H1 (cell line): ENCODE data around the gene SLC30A2. TPM values are rescaled to one million over a fixed set of nuclear protein-coding genes. Genes with fewer than 3 reads are reported as not detected.

ENCODE experiments used
- EP300 ChIP-seq, 2 experiments: IDR thresholded peaks; 1 replicate in 1 of 2; 2 replicates in 1 of 2; pipeline ENCODE4 v1.6.1; 2011 to 2012; ENCODE audit warnings: low read depth in 2 of 2, low read length in 2 of 2, mild to moderate bottlenecking in 2 of 2, borderline replicate concordance in 1 of 2, inconsistent platforms in 1 of 2, moderate library complexity in 1 of 2
- JUN ChIP-seq: IDR thresholded peaks from 2 replicates; pipeline ENCODE4 v1.6.1; 2011; ENCODE audit warnings: low read depth, mild to moderate bottlenecking, improper control_type of control experiment, low read length
- KDM5A ChIP-seq: fragments of 200-600 bp; IDR thresholded peaks from 2 replicates; pipeline ENCODE4 v1.7.1; 2012; ENCODE audit warnings: mild to moderate bottlenecking, low read length, inconsistent platforms, mixed read lengths
- RAD21 ChIP-seq, 2 experiments: IDR thresholded peaks in 1 of 2; conservative IDR thresholded peaks in 1 of 2; 2 replicates each; pipeline ENCODE4 v1.6.1; 2011; ENCODE audit warnings: low read depth in 2 of 2, low read length in 2 of 2, improper control_type of control experiment in 1 of 2, inconsistent platforms in 1 of 2, mild to moderate bottlenecking in 1 of 2, moderate library complexity in 1 of 2
- RBBP5 ChIP-seq: IDR thresholded peaks from 2 replicates; pipeline ENCODE4 v1.7.1; 2012; ENCODE audit warnings: low read depth, mild to moderate bottlenecking, inconsistent platforms, low read length, moderate library complexity, borderline replicate concordance
- RXRA ChIP-seq: IDR thresholded peaks from 2 replicates; pipeline ENCODE4 v1.6.1; 2011; ENCODE audit warnings: low read depth, mild to moderate bottlenecking, low read length, moderate library complexity; ENCODE audit not compliant: insufficient read depth
- SIN3A ChIP-seq, 2 experiments: IDR thresholded peaks in 1 of 2; conservative IDR thresholded peaks in 1 of 2; 2 replicates each; pipeline ENCODE4 v1.6.1; 2011 to 2012; ENCODE audit warnings: low read length in 2 of 2, improper control_type of control experiment in 1 of 2, low read depth in 1 of 2, mild to moderate bottlenecking in 1 of 2
- TAF7 ChIP-seq: optimal IDR thresholded peaks from 2 replicates; pipeline ENCODE3; 2011; ENCODE audit warnings: low read depth, mild to moderate bottlenecking, inconsistent platforms, low read length, moderate library complexity, borderline replicate concordance
- polyA plus RNA-seq, 7 experiments: library from polyadenylated mRNA; depleted of rRNA in 3 of 7; stranded (reverse) in 5 of 7; unstranded in 2 of 7; fragments of >200 nt in 5 of 7; fragments of 200-250 nt in 2 of 7; gene quantifications; 1 replicate in 5 of 7; 2 replicates in 1 of 7; 4 replicates in 1 of 7; pipeline versions ENCODE4 v1.2.1 to v1.2.3, GENCODE V29; 2011 to 2013; ENCODE audit warnings: missing spikeins in 2 of 7, mixed read lengths in 2 of 7
- small RNA-seq: library from polyadenylated mRNA; stranded (forward); fragments of <200 nt; extraction: miRNeasy Mini kit (QIAGEN cat#:217004); gene quantifications from one replicate; pipeline ENCODE3, GENCODE V24; 2013; ENCODE audit not compliant: insufficient read depth
- total RNA-seq: library from RNA; stranded (reverse); fragmentation: NEBNext Ultra II Directional; extraction: Animal tissue kit (Norgen Biotek cat#: 25700); gene quantifications from 2 replicates; pipeline ENCODE4 v1.2.1, GENCODE V29; 2021

Gene SLC30A2
- total and polyA plus RNA-seq, 2 of the 8 experiments (the other 6 are each of a cell fraction or from before 2014, with no cell fraction given), result 0.19 to 0.76 TPM

GRCh38 chr1:25987951-25988350 lies 58.0 kb downstream of the SLC30A2 start (continued):
- TF ChIP-seq KDM5A, result no peak
- no peak for TF ChIP-seq RAD21 (IDR thresholded peaks at IDR 0.05 in 1 of 2, conservative IDR thresholded peaks at IDR 0.05 in 1 of 2; ENCODE audit: low read depth in 2 of 2, low read length in 2 of 2)
- no peak for TF ChIP-seq JUN
- no peak for TF ChIP-seq RBBP5
- TF ChIP-seq TAF7, result no peak
- no peak for TF ChIP-seq EP300 (IDR thresholded peaks at IDR 0.05; ENCODE audit: borderline replicate concordance in 1 of 2, low read depth in 2 of 2, low read length in 2 of 2)
- no peak for TF ChIP-seq RXRA
- no peak for TF ChIP-seq SIN3A (conservative IDR thresholded peaks at IDR 0.05 in 1 of 2, IDR thresholded peaks at IDR 0.05 in 1 of 2; ENCODE audit: low read depth in 1 of 2, low read length in 2 of 2)

Small RNA genes within 50 kb of the gene (small RNA-seq; reads per million reads assigned to genes)
- gene RF00283, result not detected
- not detected for gene RF00492

Other genes with a start within 250 kb of the SLC30A2 start
- gene SELENON, start 245.9 kb downstream of the SLC30A2 start, total RNA-seq, result 77.4 and 77.6 TPM in 2 replicates
- gene SELENON, start 245.9 kb downstream of the SLC30A2 start, polyA plus RNA-seq (2011; rRNA removed), result 43.0 and 67.3 TPM in 2 replicates
- gene MTFR1L, start 226.2 kb downstream of the SLC30A2 start, total RNA-seq, result 20.8 and 23.1 TPM in 2 replicates
- 23.1 and 39.9 TPM in 2 replicates for gene MTFR1L, start 226.2 kb downstream of the SLC30A2 start, polyA plus RNA-seq (2011; rRNA removed)
- 22.9 and 23.2 TPM in 2 replicates for gene AUNIP, start 186.7 kb downstream of the SLC30A2 start, total RNA-seq
- gene AUNIP, start 186.7 kb downstream of the SLC30A2 start, polyA plus RNA-seq (2011; rRNA removed), result 15.4 and 18.6 TPM in 2 replicates
- 7.3 and 7.7 TPM in 2 replicates for gene PAQR7, start 170.4 kb downstream of the SLC30A2 start, total RNA-seq
- 7.4 and 9.0 TPM in 2 replicates for gene PAQR7, start 170.4 kb downstream of the SLC30A2 start, polyA plus RNA-seq (2011; rRNA removed)
- 561 and 564 TPM in 2 replicates for gene STMN1, start 139.7 kb downstream of the SLC30A2 start, total RNA-seq
- gene STMN1, start 139.7 kb downstream of the SLC30A2 start, polyA plus RNA-seq (2011; rRNA removed), result 78.4 and 116 TPM in 2 replicates
- gene PAFAH2, start 48.1 kb downstream of the SLC30A2 start, total RNA-seq, result 7.6 and 9.3 TPM in 2 replicates
- 7.7 and 15.6 TPM in 2 replicates for gene PAFAH2, start 48.1 kb downstream of the SLC30A2 start, polyA plus RNA-seq (2011; rRNA removed)
- 1.2 and 1.3 TPM in 2 replicates for gene EXTL1, start 24.3 kb downstream of the SLC30A2 start, total RNA-seq
- 0.89 and 2.0 TPM in 2 replicates for gene EXTL1, start 24.3 kb downstream of the SLC30A2 start, polyA plus RNA-seq (2011; rRNA removed)
- gene TRIM63, start 21.5 kb upstream of the SLC30A2 start, total RNA-seq, result not detected in 2 replicates
- gene TRIM63, start 21.5 kb upstream of the SLC30A2 start, polyA plus RNA-seq (2011; rRNA removed), result not detected in 2 replicates
- 4.5 and 5.2 TPM in 2 replicates for gene PDIK1L, start 65.7 kb upstream of the SLC30A2 start, total RNA-seq
- gene PDIK1L, start 65.7 kb upstream of the SLC30A2 start, polyA plus RNA-seq (2011; rRNA removed), result 0.83 and 0.95 TPM in 2 replicates
- gene FAM110D, start 113.0 kb upstream of the SLC30A2 start, total RNA-seq, result 0.46 and 0.48 TPM in 2 replicates
- gene FAM110D, start 113.0 kb upstream of the SLC30A2 start, polyA plus RNA-seq (2011; rRNA removed), result 0.20 and 0.21 TPM in 2 replicates
- not detected in 2 replicates for gene C1orf232, start 122.8 kb upstream of the SLC30A2 start, total RNA-seq
- not detected in 2 replicates for gene C1orf232, start 122.8 kb upstream of the SLC30A2 start, polyA plus RNA-seq (2011; rRNA removed)
- 38.2 and 40.2 TPM in 2 replicates for gene ZNF593, start 123.8 kb upstream of the SLC30A2 start, total RNA-seq
- 68.0 and 112 TPM in 2 replicates for gene ZNF593, start 123.8 kb upstream of the SLC30A2 start, polyA plus RNA-seq (2011; rRNA removed)
- not detected in 2 replicates for gene ZNF593OS, start 125.7 kb upstream of the SLC30A2 start, total RNA-seq
- not detected in 2 replicates for gene ZNF593OS, start 125.7 kb upstream of the SLC30A2 start, polyA plus RNA-seq (2011; rRNA removed)
- gene CNKSR1, start 131.4 kb upstream of the SLC30A2 start, total RNA-seq, result 13.0 and 14.5 TPM in 2 replicates
- gene CNKSR1, start 131.4 kb upstream of the SLC30A2 start, polyA plus RNA-seq (2011; rRNA removed), result 13.9 and 20.9 TPM in 2 replicates
- gene CATSPER4, start 144.5 kb upstream of the SLC30A2 start, total RNA-seq, result 0.65 and 0.90 TPM in 2 replicates
- 0.83 TPM in 2 replicates for gene CATSPER4, start 144.5 kb upstream of the SLC30A2 start, polyA plus RNA-seq (2011; rRNA removed)
- gene CEP85, start 188.1 kb upstream of the SLC30A2 start, total RNA-seq, result 35.3 and 40.4 TPM in 2 replicates
- gene CEP85, start 188.1 kb upstream of the SLC30A2 start, polyA plus RNA-seq (2011; rRNA removed), result 37.4 and 43.7 TPM in 2 replicates
- gene SH3BGRL3, start 234.0 kb upstream of the SLC30A2 start, total RNA-seq, result 77.8 and 84.4 TPM in 2 replicates
- gene SH3BGRL3, start 234.0 kb upstream of the SLC30A2 start, polyA plus RNA-seq (2011; rRNA removed), result 107 and 120 TPM in 2 replicates